K562 (cell line): ENCODE data around the gene USH1G. TPM values are rescaled to one million over a fixed set of nuclear protein-coding genes. Genes with fewer than 3 reads are reported as not detected.

Source experiments
- ATAC-seq: fragments of 200-7000 bp; cut with Tn5 transposase; 3 replicates; pipeline ENCODE4 v1.9.1; 2020; ENCODE audit warnings: moderate library complexity
- BruUV-seq: library from RNA; stranded (reverse); fragments of 400-500 nt; replicated peaks from 2 replicates; lab custom pipeline; 2021; lab: Mats Ljungman, UMichigan
- CTCF ChIA-PET: fragments of 300-600 bp; formaldehyde crosslinking; extraction: SDS; loops from one replicate; lab custom pipeline; 2021; ENCODE audit warnings: low intra/inter-chr PET ratio; lab: Yijun Ruan, JAX
- POLR2A ChIA-PET: fragments of 300-600, 350-650 bp; sonication (Branson Sonifier 250); formaldehyde crosslinking; extraction: SDS; loops from one replicate; lab custom pipeline; 2021; ENCODE audit warnings: antibody characterized with exemption, inconsistent platforms; lab: Yijun Ruan, JAX
- DNase-seq, 4 experiments: peaks; one replicate each; pipeline versions ENCODE4 v3.0.0 to v3.0.0-alpha.2; 2011 to 2018; ENCODE audit warnings: low spot score in 3 of 4, mixed read lengths in 3 of 4; ENCODE audit errors: extremely low read depth in 1 of 4
- FAIRE-seq: peaks from 2 replicates; lab custom pipeline; 2011; peaks lifted over from hg19 to GRCh38; lab: Jason Lieb, UNC
- H2AFZ ChIP-seq: 2 replicates; pipeline ENCODE4 v1.6.0; 2011; ENCODE audit warnings: low read depth, low read length, control low read depth, inconsistent platforms
- H3K27ac ChIP-seq: fragments of 200-600 bp; 3 replicates; pipeline ENCODE4 v1.8.0; 2011; ENCODE audit warnings: low read depth, mild to moderate bottlenecking, control low read depth, inconsistent platforms, low read length, moderate library complexity, mixed read lengths; ENCODE audit errors: extremely low read depth
- H3K27me3 ChIP-seq, 2 experiments: fragments of 300-600 bp in 1 of 2; 2 replicates in 1 of 2; 3 replicates in 1 of 2; pipeline versions ENCODE4 v1.6.0 to v1.8.0; 2011; ENCODE audit warnings: inconsistent platforms in 2 of 2, low read length in 2 of 2, mild to moderate bottlenecking in 1 of 2, mixed read lengths in 1 of 2, moderate library complexity in 1 of 2; ENCODE audit not compliant: control insufficient read depth in 2 of 2, insufficient read depth in 2 of 2
- H3K36me3 ChIP-seq: fragments of 300-600 bp; 3 replicates; pipeline ENCODE4 v1.8.0; 2011; ENCODE audit warnings: mild to moderate bottlenecking, low read length, inconsistent platforms; ENCODE audit not compliant: control insufficient read depth, insufficient read depth
- H3K4me1 ChIP-seq, 2 experiments: fragments of 200-600 bp in 1 of 2; replicated peaks in 1 of 2; 2 replicates in 1 of 2; 3 replicates in 1 of 2; pipeline versions ENCODE4 v1.5.1 to v1.8.0; 2011; ENCODE audit warnings: inconsistent platforms in 2 of 2, low read length in 2 of 2, mild to moderate bottlenecking in 1 of 2, mixed read lengths in 1 of 2, moderate library complexity in 1 of 2; ENCODE audit not compliant: control insufficient read depth in 2 of 2, insufficient read depth in 2 of 2
- H3K4me2 ChIP-seq: 2 replicates; pipeline ENCODE4 v1.6.1; 2011; ENCODE audit warnings: low read length, control low read depth, inconsistent platforms, mixed read lengths; ENCODE audit not compliant: insufficient read depth
- H3K4me3 ChIP-seq: fragments of 200-600 bp; sonication (generic), shearing (Covaris generic); 2 replicates; pipeline ENCODE4 v1.5.1; 2016; ENCODE audit warnings: control low read depth, inconsistent platforms
- H3K79me2 ChIP-seq: fragments of 200-600 bp; 3 replicates; pipeline ENCODE4 v1.8.0; 2011; ENCODE audit warnings: low read length, inconsistent platforms; ENCODE audit not compliant: control insufficient read depth, insufficient read depth
- H3K9ac ChIP-seq, 2 experiments: 2 replicates each; pipeline versions ENCODE4 v1.6.0 to v1.6.1; 2011; ENCODE audit warnings: low read depth in 2 of 2, low read length in 2 of 2, control low read depth in 1 of 2, inconsistent platforms in 1 of 2, mild to moderate bottlenecking in 1 of 2, mixed read lengths in 1 of 2; ENCODE audit not compliant: insufficient read depth in 1 of 2
- H3K9me1 ChIP-seq: one replicate; pipeline ENCODE4 v1.6.0; 2011; ENCODE audit warnings: inconsistent platforms, mild to moderate bottlenecking, low read length, moderate library complexity; ENCODE audit not compliant: control insufficient read depth, insufficient read depth
- H3K9me3 ChIP-seq: replicated peaks from 2 replicates; pipeline ENCODE4 v1.5.1; 2011; ENCODE audit warnings: low read depth, low read length, inconsistent platforms; ENCODE audit not compliant: control insufficient read depth, insufficient read depth
- H4K20me1 ChIP-seq: replicated peaks from 2 replicates; pipeline ENCODE4 v1.6.1; 2011; ENCODE audit warnings: low read length, inconsistent platforms, mixed read lengths; ENCODE audit not compliant: control insufficient read depth, insufficient read depth
- AFF1 ChIP-seq, 2 experiments: fragments of 450-650 bp; IDR thresholded peaks; 2 replicates each; pipeline ENCODE4 v1.6.1; 2018; ENCODE audit warnings: mild to moderate bottlenecking in 2 of 2, low read depth in 1 of 2; ENCODE audit not compliant: partially characterized antibody in 2 of 2
- ATF7 ChIP-seq: fragments of 450-650 bp; IDR thresholded peaks from 2 replicates; pipeline ENCODE4 v1.7.1; 2014; ENCODE audit warnings: mild to moderate bottlenecking, moderate library complexity
- BCOR ChIP-seq: fragments of 450-650 bp; IDR thresholded peaks from 2 replicates; pipeline ENCODE4 v1.6.1; 2016
- KLF16 ChIP-seq: IDR thresholded peaks from 2 replicates; pipeline ENCODE4 v1.6.1; 2016; ENCODE audit warnings: antibody characterized with exemption
- MLX ChIP-seq, 2 experiments: fragments of 450-650 bp in 1 of 2; sonication (generic) in 1 of 2; formaldehyde crosslinking; conservative IDR thresholded peaks; 2 replicates each; pipeline versions ENCODE4 v1.4.0 to v1.8.1; 2020 to 2022; ENCODE audit warnings: mild to moderate bottlenecking in 1 of 2, missing genetic modification reagents in 1 of 2
- RBBP5 ChIP-seq: fragments of 200-600 bp; sonication (generic); IDR thresholded peaks from 2 replicates; pipeline ENCODE4 v1.6.1; 2012; ENCODE audit warnings: borderline replicate concordance, mild to moderate bottlenecking, low read length, control low read depth, inconsistent platforms; ENCODE audit not compliant: insufficient read depth, poor library complexity, severe bottlenecking
- TEAD4 ChIP-seq, 2 experiments: sonication (generic) in 1 of 2; formaldehyde crosslinking in 1 of 2; IDR thresholded peaks; 2 replicates each; pipeline versions ENCODE4 v1.6.1 to v1.8.0; 2012 to 2022; ENCODE audit warnings: borderline replicate concordance in 1 of 2, inconsistent platforms in 1 of 2, low read length in 1 of 2, mild to moderate bottlenecking in 1 of 2, missing genetic modification reagents in 1 of 2
- THRB ChIP-seq: fragments of 450-650 bp; formaldehyde crosslinking; conservative IDR thresholded peaks from 2 replicates; pipeline ENCODE4 v1.4.0; 2022; ENCODE audit warnings: mild to moderate bottlenecking, missing genetic modification characterization
- ZBTB5 ChIP-seq: fragments of 450-650 bp; IDR thresholded peaks from 2 replicates; pipeline ENCODE4 v1.6.1; 2017; ENCODE audit warnings: antibody characterized with exemption
- ZBTB8A ChIP-seq: fragments of 450-650 bp; IDR thresholded peaks from 2 replicates; pipeline ENCODE4 v1.6.1; 2018; ENCODE audit warnings: mild to moderate bottlenecking, moderate library complexity; ENCODE audit not compliant: partially characterized antibody
- WGBS: fragments of 100-300 bp; shearing (Covaris generic); methylation state at CpG from one replicate; pipeline ENCODE4 v1.1.6; 2016; ENCODE audit warnings: low coverage, mixed read lengths; ENCODE audit not compliant: insufficient coverage; ENCODE audit errors: missing lambda C conversion rate; 5-methylcytosine and 5-hydroxymethylcytosine counted together
- in situ Hi-C: fragments of 300-500 bp; cut with MboI; formaldehyde crosslinking; loops from 4 replicates; pipeline ENCODE4 v1.15.0; 2018; ENCODE audit warnings: inconsistent platforms, mixed read lengths
- intact Hi-C: fragments of 100-400 bp; cut with micrococcal nuclease; formaldehyde crosslinking; loops from 2 replicates; pipeline ENCODE4 v1.14.2; 2022
- polyA plus RNA-seq, 8 experiments: library from polyadenylated mRNA; depleted of rRNA in 4 of 8; stranded (reverse) in 5 of 8; unstranded in 3 of 8; fragments of >200 nt; fragmentation: Nextera tagmentation in 2 of 8; fragmentation: Illumina TruSeq in 1 of 8; extraction: Ambion mirVana in 2 of 8; extraction: Trizol in 1 of 8; gene quantifications; 2 replicates each; pipeline versions ENCODE4 v1.2.1 to v1.2.3, GENCODE V29; 2011 to 2014; ENCODE audit warnings: inconsistent platforms in 1 of 8, missing spikeins in 1 of 8
- total RNA-seq, 7 experiments: library from RNA; depleted of rRNA in 6 of 7; stranded (reverse); fragments of >200 nt in 6 of 7; fragmentation: Illumina TruSeq in 2 of 7; extraction: Trizol in 2 of 7; gene quantifications; 2 replicates each; pipeline versions ENCODE4 v1.2.1 to v1.2.3, GENCODE V29; 2011 to 2021; ENCODE audit warnings: low replicate concordance in 1 of 7

The USH1G gene
- total and polyA plus RNA-seq, 9 of the 15 experiments (the other 6 are each of a cell fraction or from before 2014, with no cell fraction given): 0.22 to 1.00 (median 0.64) TPM; not detected in 2

GRCh38 chr17:74873874-74874614, 49.0 kb downstream of the USH1G start:
- Histone ChIP-seq H3K27ac (peak overlapping the region; percentile 95), H3K4me1 (peaks cover 63 to 65% of the 10 kb centered on the region in 2 experiments), H3K9ac (peak overlapping the region; percentile 90 to 97), H3K27me3 (no peaks in the 10 kb centered on the region), H3K4me3 (peak overlapping the region; percentile 72), H3K36me3 (peaks cover 16% of the 10 kb centered on the region; the same call in 1 of the 3 replicates), H3K4me2 (peak overlapping the region; percentile 90), H3K79me2 (peaks cover 21% of the 10 kb centered on the region), H2AFZ (peak overlapping the region; percentile 21; the same call in 1 of the 2 replicates), H3K9me3 (no peaks in the 10 kb centered on the region), H3K9me1 (no peaks in the 10 kb centered on the region), H4K20me1 (no peaks in the 10 kb centered on the region; the same call in 1 of the 2 replicates)
- peak; percentile 91 for FAIRE-seq
- WGBS: 26% methylated on average over 5 of the region's 6 CpGs
- peak in 2 of 4 experiments; percentile 80 to 84 for DNase-seq
- ChIA-PET CTCF (no interaction called here), POLR2A (interaction anchor here (0.7 to 4.2 kb wide), 9 partner anchors 13 to 906 kb away, joined by 3 to 62 read pairs (median 3); partner anchors contain the start of gene GRIN2C)
- no TSS peak for BruUV-seq
- in situ Hi-C loops (no loop called here), intact Hi-C loops (loop anchor here (10.0 kb wide), 1 partner anchor 161 kb away; no protein-coding TSS in a partner anchor)
- ATAC-seq: peak; percentile 65
- TF ChIP-seq MLX (CRISPR knock-in tag; conservative IDR thresholded peaks at IDR 0.05) (no peak), ATF7 (no peak), AFF1 (IDR thresholded peaks at IDR 0.05; ENCODE audit: low read depth in 1 of 2, partially characterized antibody in 2 of 2) (no peak), THRB (CRISPR knock-in tag) (no peak), ZBTB5 (no peak), RBBP5 (no peak), BCOR (0 out of 2 replicates have a peak, but pooled peaks have one; percentile 18), KLF16 (no peak), TEAD4 (IDR thresholded peaks at IDR 0.05; ENCODE audit: low read length) (0 out of 2 replicates have a peak, but pooled peaks have one; percentile 5), TEAD4 (CRISPR knock-in tag; IDR thresholded peaks at IDR 0.05; ENCODE audit: borderline replicate concordance) (no peak), ZBTB8A (no peak)
